SK-N-SH treated with all-trans-retinoic acid at 6 μM for 48 hours (cell line): ENCODE measurements around the gene SAMD10.
"Not testable (repeated sequence)": the region's sequence is repeated elsewhere in the genome, so short reads cannot be mapped to it uniquely, and the experiment has no call there.

ENCODE experiments used
- ATAC-seq: fragments of 200-7000 bp; cut with Tn5 transposase; 3 replicates; pipeline ENCODE4 v1.9.1; 2020; ENCODE audit warnings: mild to moderate bottlenecking, moderate library complexity
- BACH2 ChIP-seq: fragments of 250-450 bp; sonication (Bioruptor Pico); IDR thresholded peaks from 2 replicates; pipeline ENCODE4 v1.9.0; 2021; ENCODE audit warnings: mild to moderate bottlenecking, borderline replicate concordance
- CREB5 ChIP-seq: fragments of 250-450 bp; sonication (Bioruptor Pico); IDR thresholded peaks from 2 replicates; pipeline ENCODE4 v1.5.1; 2020; ENCODE audit warnings: low read depth, mild to moderate bottlenecking, moderate library complexity
- CSDC2 ChIP-seq: fragments of 250-450 bp; sonication (Bioruptor Pico); IDR thresholded peaks from 2 replicates; pipeline ENCODE4 v1.5.0; 2020; ENCODE audit warnings: mild to moderate bottlenecking, moderate library complexity
- CSRNP3 ChIP-seq: fragments of 250-450 bp; sonication (Bioruptor Pico); IDR thresholded peaks from 2 replicates; pipeline ENCODE4 v1.5.1; 2021; ENCODE audit warnings: mild to moderate bottlenecking, moderate library complexity
- ESRRG ChIP-seq: fragments of 250-450 bp; sonication (Bioruptor Pico); IDR thresholded peaks from 2 replicates; pipeline ENCODE4 v1.6.1; 2021; ENCODE audit warnings: mild to moderate bottlenecking
- GLIS3 ChIP-seq: fragments of 250-450 bp; sonication (Bioruptor Pico); IDR thresholded peaks from 2 replicates; pipeline ENCODE4 v1.5.0; 2020; ENCODE audit warnings: mild to moderate bottlenecking, moderate library complexity
- ISL1 ChIP-seq: fragments of 250-450 bp; sonication (Bioruptor Pico); IDR thresholded peaks from 2 replicates; pipeline ENCODE4 v2.1.2; 2022; ENCODE audit warnings: mild to moderate bottlenecking, moderate library complexity
- OSR1 ChIP-seq: fragments of 250-450 bp; sonication (Bioruptor Pico); IDR thresholded peaks from 2 replicates; pipeline ENCODE4 v1.8.0; 2022; ENCODE audit warnings: moderate library complexity, mild to moderate bottlenecking, inconsistent platforms
- PATZ1 ChIP-seq: fragments of 250-450 bp; sonication (Bioruptor Pico); IDR thresholded peaks from 2 replicates; pipeline ENCODE4 v1.8.0; 2020; ENCODE audit warnings: mild to moderate bottlenecking, moderate library complexity, borderline replicate concordance
- POU6F1 ChIP-seq: fragments of 250-450 bp; sonication (Bioruptor Pico); IDR thresholded peaks from 2 replicates; pipeline ENCODE4 v1.8.0; 2021; ENCODE audit warnings: low read depth, mild to moderate bottlenecking, moderate library complexity, borderline replicate concordance
- PPARA ChIP-seq: fragments of 250-450 bp; sonication (Bioruptor Pico); IDR thresholded peaks from 2 replicates; pipeline ENCODE4 v1.5.0; 2020; ENCODE audit warnings: mild to moderate bottlenecking, borderline replicate concordance
- RARB ChIP-seq: fragments of 250-450 bp; sonication (Bioruptor Pico); IDR thresholded peaks from 2 replicates; pipeline ENCODE4 v1.8.0; 2021; ENCODE audit warnings: mild to moderate bottlenecking, moderate library complexity
- SNAI2 ChIP-seq: fragments of 250-450 bp; sonication (Bioruptor Pico); IDR thresholded peaks from 2 replicates; pipeline ENCODE4 v1.5.0; 2020; ENCODE audit warnings: mild to moderate bottlenecking, moderate library complexity
- TCF4 ChIP-seq: fragments of 250-450 bp; sonication (Bioruptor Pico); IDR thresholded peaks from 2 replicates; pipeline ENCODE4 v1.8.0; 2021; ENCODE audit warnings: mild to moderate bottlenecking, moderate library complexity, borderline replicate concordance
- TOX ChIP-seq: fragments of 250-450 bp; sonication (Bioruptor Pico); IDR thresholded peaks from 2 replicates; pipeline ENCODE4 v1.8.0; 2021; ENCODE audit warnings: mild to moderate bottlenecking, moderate library complexity, borderline replicate concordance
- TSHZ2 ChIP-seq: fragments of 250-450 bp; sonication (Bioruptor Pico); IDR thresholded peaks from 2 replicates; pipeline ENCODE4 v1.5.0; 2020; ENCODE audit warnings: mild to moderate bottlenecking, moderate library complexity
- ZFP3 ChIP-seq: fragments of 250-450 bp; sonication (Bioruptor Pico); IDR thresholded peaks from 2 replicates; pipeline ENCODE4 v1.5.0; 2020; ENCODE audit warnings: mild to moderate bottlenecking, moderate library complexity
- ZFP30 ChIP-seq: fragments of 450-650 bp; formaldehyde crosslinking; IDR thresholded peaks from 2 replicates; pipeline ENCODE4 v1.5.0; 2022; ENCODE audit warnings: mild to moderate bottlenecking, moderate library complexity
- ZNF8 ChIP-seq: fragments of 450-650 bp; formaldehyde crosslinking; IDR thresholded peaks from 2 replicates; pipeline ENCODE4 v1.5.0; 2020; ENCODE audit warnings: mild to moderate bottlenecking, moderate library complexity

SAMD10 gene

GRCh38 chr20:63931735-63932134 is 47.7 kb downstream of the SAMD10 start:
- TF ChIP-seq ISL1 (CRISPR knock-in tag) (no peak), CREB5 (CRISPR knock-in tag) (no peak), PATZ1 (CRISPR knock-in tag) (no peak), SNAI2 (CRISPR knock-in tag) (no peak), BACH2 (CRISPR knock-in tag) (no peak), OSR1 (CRISPR knock-in tag) (no peak), RARB (CRISPR knock-in tag) (no peak), CSDC2 (CRISPR knock-in tag) (no peak), ZFP3 (no peak), CSRNP3 (CRISPR knock-in tag) (no peak), ESRRG (CRISPR knock-in tag) (no peak), ZNF8 (no peak), GLIS3 (CRISPR knock-in tag) (no peak), ZFP30 (CRISPR knock-in tag) (no peak), TOX (CRISPR knock-in tag) (no peak), PPARA (no peak)
- no peak for ATAC-seq

GRCh38 chr20:63930971-63931553 is 48.4 kb downstream of the SAMD10 start:
- no peak for ATAC-seq
- TF ChIP-seq POU6F1 (no peak), TCF4 (CRISPR knock-in tag) (no peak), ZNF8 (no peak), TSHZ2 (no peak), PPARA (no peak), CSDC2 (CRISPR knock-in tag) (no peak), GLIS3 (CRISPR knock-in tag) (no peak), CREB5 (CRISPR knock-in tag) (no peak), PATZ1 (CRISPR knock-in tag) (no peak), RARB (CRISPR knock-in tag) (no peak), ZFP3 (no peak), SNAI2 (CRISPR knock-in tag) (no peak), OSR1 (CRISPR knock-in tag) (no peak), BACH2 (CRISPR knock-in tag) (no peak)

- not testable (repeated sequence) for ATAC-seq
Observed at GRCh38 chr20:63929473-63929883, 50.0 kb downstream of the SAMD10 start.
